ENCODE results near the gene EEF1A2.

Gene EEF1A2

DNA sequence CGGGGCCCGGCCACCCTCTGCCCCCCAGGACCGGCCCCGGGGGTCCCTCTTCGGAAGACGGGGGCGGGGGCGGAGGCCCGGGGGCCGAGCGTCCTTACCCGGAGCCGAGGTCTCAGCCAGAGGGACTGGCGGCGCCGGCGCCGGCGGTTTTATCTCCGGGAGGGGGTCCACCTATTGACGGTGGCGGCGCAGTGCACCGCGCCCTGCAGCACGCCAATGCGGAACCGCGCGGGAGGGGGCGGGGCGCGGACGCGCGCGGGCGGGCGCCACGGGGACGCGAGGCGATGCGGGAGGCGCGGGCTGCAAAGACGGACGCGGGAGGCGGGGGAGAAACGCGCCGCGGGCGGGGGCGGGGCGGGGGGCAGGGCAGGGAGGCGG lies at the start of gene EEF1A2:
Gene EEF1A2 (minus strand): TSS at position 124 of the 378 bp plus-strand sequence. CDS start 1,320 bp downstream, outside the sequence.
- Mint-ChIP-seq H3K9me3 (peaks cover under 1% of the 10 kb centered on the region), H3K4me1 (ENCODE audit: low read depth) (no peaks in the 10 kb centered on the region), H3K27me3 (ENCODE audit: low read depth) (peaks cover 26% of the 10 kb centered on the region), H3K27ac (no peak within 1 kb of the TSS), H3K36me3 (ENCODE audit: low read depth) (no peaks in the 10 kb centered on the region), H3K4me3 (no peak within 1 kb of the TSS)
- no peak for DNase-seq (ENCODE audit: low spot score)

DNA sequence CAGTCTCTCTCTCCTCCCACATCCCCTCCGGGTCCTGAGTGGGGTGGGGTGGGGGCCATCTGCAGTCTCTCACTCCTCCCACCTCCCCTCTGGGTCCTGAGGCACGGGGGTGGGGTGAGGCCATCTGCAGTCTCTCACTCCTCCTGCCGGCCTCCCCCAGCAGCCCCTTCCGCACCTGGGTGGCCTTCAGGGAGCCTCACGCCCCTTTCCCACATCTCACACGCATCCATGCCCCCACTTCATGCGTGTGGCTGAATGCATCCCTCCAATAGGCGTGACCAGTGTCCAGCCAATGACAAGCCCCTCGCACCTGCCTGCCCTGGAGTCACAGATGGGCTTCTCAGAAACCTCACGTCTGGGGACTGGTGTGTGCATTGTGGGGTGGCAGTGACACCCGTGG lies 49.7 kb upstream of the EEF1A2 start:
- no peaks in the 10 kb centered on the region for H3K9me3 Mint-ChIP-seq
- H3K4me3 Mint-ChIP-seq, result no peak overlapping the region
- H3K27me3 Mint-ChIP-seq (ENCODE audit: low read depth), result peaks cover 25% of the 10 kb centered on the region
- DNase-seq (ENCODE audit: low spot score), result no peak
- peaks cover 12% of the 10 kb centered on the region for H3K4me1 Mint-ChIP-seq (ENCODE audit: low read depth)
- no peaks in the 10 kb centered on the region for H3K36me3 Mint-ChIP-seq (ENCODE audit: low read depth)
- H3K27ac Mint-ChIP-seq, result no peak overlapping the region

DNA sequence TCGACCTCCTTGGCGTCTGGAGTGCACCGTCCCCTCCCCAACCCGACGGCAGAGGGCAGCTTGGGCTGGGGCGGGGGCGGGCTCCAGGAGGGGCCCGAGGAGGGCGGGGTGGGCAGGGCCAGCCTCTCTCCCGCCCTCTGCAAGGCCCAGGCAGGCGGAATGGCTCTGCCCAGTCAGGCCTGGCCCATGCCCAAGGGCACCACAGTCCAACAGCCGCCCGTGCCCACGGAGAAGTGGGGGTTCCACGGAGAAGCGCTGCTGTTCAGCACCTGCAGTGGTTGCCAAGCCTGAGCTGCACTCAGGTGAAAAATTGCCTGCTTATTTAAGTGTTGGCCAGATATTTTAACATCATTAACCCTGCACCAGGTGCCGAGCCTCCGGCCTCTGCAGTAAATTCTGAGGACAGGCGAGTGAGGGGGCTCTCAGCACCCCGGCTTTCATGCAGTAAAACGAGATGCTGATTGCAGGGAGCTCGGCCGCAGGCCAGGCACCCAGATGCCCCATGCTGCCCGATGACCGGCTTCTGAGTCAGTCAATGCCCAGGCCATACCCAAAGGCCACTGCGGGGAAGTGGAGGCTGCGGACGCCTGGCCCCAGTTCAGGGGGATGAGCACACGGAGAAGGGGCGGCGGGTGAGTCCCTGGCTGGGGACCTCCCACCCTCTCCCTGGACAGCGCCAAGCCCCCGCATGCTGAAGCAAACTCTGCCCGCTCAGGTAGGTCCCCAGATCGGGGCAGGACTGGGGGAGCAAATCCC lies 49.0 kb upstream of the EEF1A2 start, which contains the start of gene SRMS:
Gene SRMS (minus strand): TSS at position 25 of the 756 bp plus-strand sequence. CDS start 286 bp downstream, outside the sequence.
- H3K9me3 Mint-ChIP-seq, result no peaks in the 10 kb centered on the region
- peaks cover 23% of the 10 kb centered on the region for H3K27me3 Mint-ChIP-seq (ENCODE audit: low read depth)
- peaks cover 9% of the 10 kb centered on the region for H3K4me1 Mint-ChIP-seq (ENCODE audit: low read depth)
- no peak within 1 kb of the TSS for H3K27ac Mint-ChIP-seq
- no peaks in the 10 kb centered on the region for H3K36me3 Mint-ChIP-seq (ENCODE audit: low read depth)
- no peak within 1 kb of the TSS for H3K4me3 Mint-ChIP-seq
- DNase-seq (ENCODE audit: low spot score), result no peak

DNA sequence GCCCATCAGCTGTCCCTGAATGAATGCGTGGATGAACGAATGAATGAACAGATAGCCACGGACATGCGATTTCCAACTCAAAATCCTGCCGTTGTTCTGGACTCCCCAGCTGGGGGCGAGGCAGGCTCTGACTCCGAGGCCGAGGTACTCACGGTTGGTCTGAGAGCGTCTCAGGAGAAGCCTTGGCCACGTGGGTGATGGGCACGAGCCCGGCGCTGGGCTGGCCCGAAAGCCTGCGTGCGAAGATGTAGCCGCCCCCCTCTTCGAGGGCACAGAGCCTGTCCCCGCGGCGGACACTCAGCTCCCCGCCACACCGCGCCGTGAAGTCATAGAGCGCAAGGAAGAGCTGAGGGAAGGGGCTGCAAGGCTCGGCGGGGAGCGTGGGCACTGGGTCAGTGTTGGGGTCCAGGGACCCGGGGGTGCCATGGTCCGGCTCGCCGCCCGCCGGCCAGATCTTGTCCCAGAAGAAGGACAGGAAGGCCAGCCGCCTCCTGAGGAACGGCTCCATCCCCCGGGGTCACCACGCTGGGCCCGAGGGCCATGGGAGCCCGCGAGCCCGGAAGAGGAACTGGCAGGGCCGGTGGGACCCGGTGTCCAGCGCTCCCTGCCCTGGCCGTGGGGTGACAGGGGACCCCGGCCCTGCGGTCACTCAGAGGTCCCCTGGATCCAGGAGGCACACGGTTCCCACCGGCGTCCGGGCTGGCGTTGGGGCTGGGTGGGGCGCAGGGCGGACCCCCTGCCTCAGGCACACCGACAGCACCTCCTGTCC lies 48.3 kb upstream of the EEF1A2 start:
- Mint-ChIP-seq H3K27me3 (ENCODE audit: low read depth) (peaks cover 17% of the 10 kb centered on the region), H3K36me3 (ENCODE audit: low read depth) (no peaks in the 10 kb centered on the region), H3K4me1 (ENCODE audit: low read depth) (peaks cover 1% of the 10 kb centered on the region), H3K9me3 (no peaks in the 10 kb centered on the region), H3K27ac (no peak overlapping the region), H3K4me3 (no peak overlapping the region)
- DNase-seq (ENCODE audit: low spot score), result no peak

DNA sequence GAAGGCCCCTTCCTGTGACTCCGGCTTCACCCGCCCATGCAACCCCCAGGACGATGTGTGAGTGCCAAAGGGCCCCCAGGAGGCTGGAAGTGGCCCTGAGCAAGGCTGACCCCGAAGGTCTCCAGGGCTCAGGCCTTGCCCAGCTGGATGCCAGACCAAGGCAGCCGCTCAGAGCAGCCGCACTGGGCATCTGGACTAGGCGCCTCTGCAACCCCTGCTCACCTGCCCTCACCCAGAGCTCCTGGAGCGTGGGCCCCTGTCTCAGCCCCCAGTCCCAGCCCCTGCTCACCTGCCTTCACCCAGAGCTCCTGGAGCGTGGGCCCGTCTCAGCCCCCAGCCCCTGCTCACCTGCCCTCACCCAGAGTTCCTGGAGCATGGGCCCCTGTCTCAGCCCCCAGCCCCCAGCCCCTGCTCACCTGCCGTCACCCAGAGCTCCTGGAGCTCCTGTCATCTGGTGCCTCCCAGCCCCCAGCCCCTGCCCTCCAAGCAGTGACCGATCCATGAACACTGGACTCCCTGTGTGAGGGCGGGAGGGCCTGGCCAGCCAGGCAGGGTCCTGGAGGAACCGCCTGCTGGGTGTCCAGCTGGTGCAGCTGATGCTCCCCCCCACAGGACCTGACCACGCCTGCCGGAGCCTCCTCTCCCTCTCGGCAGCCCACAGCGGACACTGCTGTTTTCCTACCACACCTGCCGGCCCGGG lies 47.5 kb upstream of the EEF1A2 start:
- no peaks in the 10 kb centered on the region for H3K9me3 Mint-ChIP-seq
- H3K4me1 Mint-ChIP-seq (ENCODE audit: low read depth), result no peaks in the 10 kb centered on the region
- H3K4me3 Mint-ChIP-seq, result no peak overlapping the region
- no peak for DNase-seq (ENCODE audit: low spot score)
- H3K36me3 Mint-ChIP-seq (ENCODE audit: low read depth), result no peaks in the 10 kb centered on the region
- H3K27me3 Mint-ChIP-seq (ENCODE audit: low read depth), result peaks cover 17% of the 10 kb centered on the region
- H3K27ac Mint-ChIP-seq, result no peak overlapping the region

DNA sequence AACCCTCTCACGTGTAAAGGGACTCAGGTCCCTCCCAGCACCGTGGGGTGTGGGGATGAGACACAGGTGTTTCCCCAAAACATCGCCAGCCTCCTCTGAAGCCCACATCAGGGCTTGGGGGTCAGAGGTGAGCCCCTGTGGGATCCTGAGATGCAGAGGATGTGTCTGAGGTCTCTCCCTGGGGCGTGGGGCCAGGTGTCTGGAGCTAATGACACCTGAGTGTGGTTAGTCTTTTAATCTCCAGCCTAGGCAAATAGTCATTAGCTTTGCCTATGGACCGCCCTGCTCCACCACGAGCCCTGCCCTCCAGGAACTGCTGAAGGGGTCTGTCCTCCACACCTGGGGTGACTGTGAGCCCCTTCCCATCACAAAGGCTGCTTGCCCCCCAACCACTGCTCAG lies 46.9 kb upstream of the EEF1A2 start:
- H3K4me1 Mint-ChIP-seq (ENCODE audit: low read depth), result no peaks in the 10 kb centered on the region
- peaks cover 14% of the 10 kb centered on the region for H3K27me3 Mint-ChIP-seq (ENCODE audit: low read depth)
- no peak overlapping the region for H3K27ac Mint-ChIP-seq
- no peak overlapping the region for H3K4me3 Mint-ChIP-seq
- no peak for DNase-seq (ENCODE audit: low spot score)
- H3K9me3 Mint-ChIP-seq, result no peaks in the 10 kb centered on the region
- H3K36me3 Mint-ChIP-seq (ENCODE audit: low read depth), result no peaks in the 10 kb centered on the region

DNA sequence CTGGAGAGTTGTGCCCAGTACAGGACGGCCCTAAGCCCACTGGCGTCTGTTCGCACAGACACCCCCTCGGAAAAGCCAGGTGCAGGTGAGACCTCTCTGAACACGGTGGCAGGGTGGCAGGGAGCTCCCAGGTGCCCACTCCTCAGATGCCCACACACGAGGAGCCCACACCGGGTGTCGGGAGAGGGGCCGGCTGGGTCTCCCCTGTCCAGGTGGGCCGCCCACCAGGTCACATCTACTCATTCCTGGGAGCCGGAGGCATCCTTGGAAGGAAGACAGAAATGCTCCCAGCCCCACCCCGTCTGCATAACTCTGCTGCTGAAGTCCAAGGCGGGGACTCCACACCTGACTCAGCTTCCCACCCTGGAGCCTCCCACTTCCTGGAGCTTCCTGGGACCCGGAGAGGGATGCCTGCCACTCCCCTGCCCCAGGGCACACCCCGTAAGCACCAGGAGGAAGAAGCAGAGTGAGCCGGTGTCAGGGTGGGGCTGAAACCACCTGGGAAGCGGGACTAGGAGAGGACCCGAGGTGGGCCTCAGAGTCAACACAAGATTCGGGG lies 46.2 kb upstream of the EEF1A2 start:
- Mint-ChIP-seq H3K4me3 (no peak overlapping the region), H3K36me3 (ENCODE audit: low read depth) (no peaks in the 10 kb centered on the region), H3K9me3 (no peaks in the 10 kb centered on the region), H3K4me1 (ENCODE audit: low read depth) (no peaks in the 10 kb centered on the region), H3K27ac (no peak overlapping the region), H3K27me3 (ENCODE audit: low read depth) (peaks cover 12% of the 10 kb centered on the region)
- DNase-seq (ENCODE audit: low spot score), result no peak

DNA sequence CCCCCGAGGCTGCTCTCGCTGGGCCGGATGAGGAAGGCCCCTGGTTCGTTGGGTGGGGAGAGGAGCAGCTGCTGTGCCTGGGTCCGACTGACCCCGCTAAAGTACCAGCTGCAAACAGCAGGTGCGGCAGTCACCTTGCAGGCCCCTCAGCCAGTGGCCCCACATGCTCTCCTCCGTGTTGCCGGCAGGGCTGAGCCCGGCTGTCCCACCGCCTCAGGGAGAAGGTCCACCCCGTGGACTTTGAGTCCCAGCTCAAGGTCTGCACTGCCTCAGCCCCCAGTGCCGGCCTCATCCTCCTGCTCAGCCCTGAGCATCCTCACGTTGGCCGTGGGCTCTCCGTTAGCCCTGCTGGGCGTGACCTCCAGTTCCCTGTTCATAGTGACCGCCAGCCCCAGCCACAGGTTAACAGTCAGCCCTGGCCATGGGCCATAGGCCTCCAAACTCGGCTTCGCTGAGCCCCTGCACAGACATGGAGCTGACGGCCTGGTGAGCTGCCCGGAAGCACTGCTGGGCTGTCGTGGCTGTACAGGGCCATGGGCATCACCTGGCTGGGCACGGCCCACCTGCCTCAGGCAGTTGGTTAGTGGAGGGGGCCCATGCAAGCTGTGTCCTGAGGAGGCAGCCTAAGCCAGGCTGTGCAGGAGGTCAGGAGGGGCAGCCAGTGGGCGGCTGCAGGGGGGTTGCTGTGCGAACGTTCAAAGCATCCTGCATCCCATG lies 45.5 kb upstream of the EEF1A2 start:
- no peaks in the 10 kb centered on the region for H3K36me3 Mint-ChIP-seq (ENCODE audit: low read depth)
- no peaks in the 10 kb centered on the region for H3K9me3 Mint-ChIP-seq
- H3K27ac Mint-ChIP-seq, result no peak overlapping the region
- H3K4me1 Mint-ChIP-seq (ENCODE audit: low read depth), result no peaks in the 10 kb centered on the region
- no peak overlapping the region for H3K4me3 Mint-ChIP-seq
- H3K27me3 Mint-ChIP-seq (ENCODE audit: low read depth), result peaks cover 9% of the 10 kb centered on the region
- no peak for DNase-seq (ENCODE audit: low spot score)

DNA sequence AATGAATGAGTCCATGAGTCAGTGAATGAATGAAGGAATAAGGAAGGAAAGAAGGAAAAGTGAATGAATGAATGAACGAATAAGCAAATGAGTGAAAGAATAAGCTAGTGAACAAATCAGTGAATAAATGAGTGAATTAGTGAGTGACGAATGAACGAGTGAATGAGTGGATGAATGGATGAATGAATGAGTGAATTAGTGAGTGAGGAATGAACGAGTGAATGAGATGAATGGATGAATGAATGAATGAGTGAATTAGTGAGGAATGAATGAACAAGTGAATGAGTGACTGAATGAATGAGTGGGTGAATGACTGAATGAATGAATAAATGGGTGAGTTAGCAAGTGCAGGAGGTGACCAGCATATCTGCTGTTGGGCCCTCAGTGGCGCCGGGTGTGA lies 44.9 kb upstream of the EEF1A2 start:
- peaks cover 6% of the 10 kb centered on the region for H3K27me3 Mint-ChIP-seq (ENCODE audit: low read depth)

DNA sequence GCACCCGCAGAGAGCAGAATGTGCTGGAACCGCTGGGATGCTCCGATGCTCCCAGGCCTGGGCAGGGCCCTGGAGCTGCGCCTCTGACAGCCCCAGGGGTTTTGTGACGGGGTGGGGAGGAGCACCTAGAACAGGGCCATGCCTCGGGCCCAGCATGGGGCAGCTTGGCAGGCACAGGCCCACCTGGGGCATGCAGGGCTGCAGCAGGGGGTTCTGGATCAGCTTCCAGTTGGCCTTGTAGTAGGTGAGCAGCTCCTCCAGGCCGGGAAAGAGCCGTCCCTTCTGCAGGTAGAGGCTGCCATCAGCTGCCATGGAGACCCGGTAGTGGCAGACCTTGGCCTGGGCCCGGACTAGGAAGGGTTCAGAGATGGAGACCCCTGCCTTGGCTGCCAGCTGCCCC lies 44.2 kb upstream of the EEF1A2 start:
- Mint-ChIP-seq H3K4me1 (ENCODE audit: low read depth) (peaks cover 2% of the 10 kb centered on the region), H3K36me3 (ENCODE audit: low read depth) (no peaks in the 10 kb centered on the region), H3K27me3 (ENCODE audit: low read depth) (peaks cover 6% of the 10 kb centered on the region), H3K9me3 (no peaks in the 10 kb centered on the region), H3K27ac (no peak overlapping the region), H3K4me3 (no peak overlapping the region)
- DNase-seq (ENCODE audit: low spot score), result no peak

More for the DNA sequence above, 44.9 kb upstream of the EEF1A2 start:
- Mint-ChIP-seq H3K27ac (no peak overlapping the region), H3K4me3 (no peak overlapping the region), H3K9me3 (no peaks in the 10 kb centered on the region), H3K36me3 (ENCODE audit: low read depth) (no peaks in the 10 kb centered on the region), H3K4me1 (ENCODE audit: low read depth) (peaks cover 2% of the 10 kb centered on the region)
- no peak for DNase-seq (ENCODE audit: low spot score)

DNA sequence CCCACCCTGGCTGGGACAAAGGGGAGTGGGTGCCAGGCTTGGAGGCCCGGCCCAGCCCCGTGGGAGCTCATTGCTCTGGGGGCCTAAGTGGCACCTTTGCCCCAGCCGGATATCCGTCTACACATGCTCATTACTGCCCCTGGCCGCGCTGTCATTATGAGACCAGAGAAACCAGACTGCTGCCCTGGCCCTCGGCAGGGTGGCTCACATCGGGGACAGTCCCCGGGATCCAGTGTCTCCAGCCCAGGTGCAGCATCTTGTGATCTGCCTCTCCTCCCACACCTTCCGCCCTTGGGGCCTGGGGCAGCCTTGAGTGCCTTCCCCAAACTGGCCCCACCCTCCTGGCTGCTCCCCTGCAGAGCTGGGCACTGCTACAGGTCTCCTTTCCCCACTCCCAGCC lies 43.8 kb upstream of the EEF1A2 start:
- no peak for DNase-seq (ENCODE audit: low spot score)
- no peak overlapping the region for H3K4me3 Mint-ChIP-seq
- peaks cover 6% of the 10 kb centered on the region for H3K27me3 Mint-ChIP-seq (ENCODE audit: low read depth)
- no peak overlapping the region for H3K27ac Mint-ChIP-seq
- H3K4me1 Mint-ChIP-seq (ENCODE audit: low read depth), result peaks cover 2% of the 10 kb centered on the region
- H3K9me3 Mint-ChIP-seq, result no peaks in the 10 kb centered on the region
- no peaks in the 10 kb centered on the region for H3K36me3 Mint-ChIP-seq (ENCODE audit: low read depth)

DNA sequence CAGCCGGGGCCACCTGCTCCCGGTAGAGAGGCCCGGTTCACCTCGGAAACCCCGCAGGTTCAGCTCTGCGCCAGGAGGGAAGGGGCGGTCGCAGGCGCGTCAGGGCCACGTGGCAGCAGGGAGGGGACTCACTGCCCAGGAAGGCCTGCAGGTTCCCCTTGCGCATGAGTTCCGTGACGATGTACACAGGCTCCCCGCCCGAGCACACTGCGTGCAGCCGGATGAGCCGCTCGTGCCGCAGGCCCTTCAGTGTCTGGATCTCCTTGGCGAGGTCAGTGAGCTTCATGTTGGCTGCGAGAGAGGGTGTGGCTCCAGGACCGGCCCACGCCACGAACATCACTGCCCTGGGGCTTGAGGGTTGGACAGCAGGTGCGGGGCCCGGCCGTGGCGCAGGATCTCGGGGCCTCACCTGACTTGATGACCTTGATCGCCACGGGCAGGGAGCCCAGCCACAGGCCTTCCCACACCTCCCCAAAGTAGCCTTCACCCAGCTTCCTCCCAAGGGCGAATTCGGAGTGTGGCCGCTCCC lies 43.2 kb upstream of the EEF1A2 start:
- Mint-ChIP-seq H3K9me3 (no peaks in the 10 kb centered on the region), H3K27me3 (ENCODE audit: low read depth) (peaks cover 6% of the 10 kb centered on the region), H3K27ac (no peak overlapping the region), H3K4me3 (no peak overlapping the region), H3K4me1 (ENCODE audit: low read depth) (peaks cover 4% of the 10 kb centered on the region), H3K36me3 (ENCODE audit: low read depth) (no peaks in the 10 kb centered on the region)
- DNase-seq (ENCODE audit: low spot score), result no peak

DNA sequence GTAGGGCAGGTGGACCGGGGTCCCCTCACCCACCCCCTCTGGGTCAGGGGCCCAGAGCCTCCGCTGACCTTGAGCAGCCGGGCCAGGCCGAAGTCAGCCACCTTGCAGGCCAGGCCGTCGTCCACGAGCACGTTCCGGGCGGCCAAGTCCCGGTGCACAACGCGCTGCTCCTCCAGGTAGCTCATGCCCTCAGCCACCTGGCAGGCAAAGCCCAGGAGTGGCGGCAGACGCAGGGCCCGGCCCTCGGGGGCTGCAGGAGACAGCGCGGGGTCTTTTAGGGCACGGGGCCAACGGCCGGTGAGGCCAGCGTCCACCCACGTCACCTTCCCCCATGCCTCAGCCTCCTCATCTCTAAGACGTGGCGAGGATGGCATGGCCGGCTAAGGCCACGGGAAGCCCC lies 42.5 kb upstream of the EEF1A2 start:
- Mint-ChIP-seq H3K4me3 (no peak overlapping the region), H3K27me3 (ENCODE audit: low read depth) (peaks cover 3% of the 10 kb centered on the region), H3K27ac (no peak overlapping the region), H3K36me3 (ENCODE audit: low read depth) (no peaks in the 10 kb centered on the region), H3K4me1 (ENCODE audit: low read depth) (peaks cover 6% of the 10 kb centered on the region), H3K9me3 (no peaks in the 10 kb centered on the region)
- DNase-seq (ENCODE audit: low spot score), result no peak
